Peyer's patch (tissue), 4 donors: ENCODE data around the gene TRAPPC2L. TPM values are rescaled to one million over a fixed set of nuclear protein-coding genes. Genes with fewer than 3 reads are reported as not detected.
A peak's percentile ranks its signal among the peaks of the same experiment; 100 is the strongest.

Experiments
- DNase-seq, 3 donors: peaks; one replicate each; pipeline ENCODE4 v3.0.0-alpha.2; 2017 to 2019
- H3K27ac ChIP-seq, 4 donors: fragments of 200-600 bp; sonication (generic); one replicate each; pipeline ENCODE4 v1.5.1; 2016 to 2019
- H3K27me3 ChIP-seq, 2 donors: fragments of 200-600 bp; sonication (generic); one replicate each; pipeline ENCODE4 v1.5.1; 2019
- H3K36me3 ChIP-seq, 3 donors: fragments of 200-600 bp; sonication (generic); one replicate each; pipeline ENCODE4 v1.5.1; 2016 to 2019
- H3K4me1 ChIP-seq, 4 donors: fragments of 200-600 bp; sonication (generic); one replicate each; pipeline ENCODE4 v1.5.1; 2016 to 2019
- H3K4me3 ChIP-seq, 4 donors: fragments of 200-600 bp; sonication (generic); 1 replicate in 3 of 4; 2 replicates in 1 of 4; pipeline ENCODE4 v1.5.1; 2016 to 2019; ENCODE audit warnings: mild to moderate bottlenecking in 1 of 4
- H3K9me3 ChIP-seq, 4 donors: fragments of 200-600 bp; sonication (generic); one replicate each; pipeline ENCODE4 v1.5.1; 2016 to 2019; ENCODE audit warnings: mild to moderate bottlenecking in 1 of 4
- CTCF ChIP-seq, 6 experiments: fragments of 450-650 bp in 4 of 6; fragments of 200-600 bp in 2 of 6; sonication (generic) in 1 of 6; IDR thresholded peaks; one replicate each; pipeline ENCODE4 v1.5.1; 2017 to 2019; ENCODE audit warnings: antibody characterized with exemption in 6 of 6, mild to moderate bottlenecking in 3 of 6, moderate library complexity in 1 of 6
- POLR2A ChIP-seq, 2 donors: fragments of 450-650 bp; IDR thresholded peaks; one replicate each; pipeline ENCODE4 v1.5.1; 2017; ENCODE audit warnings: antibody characterized with exemption in 2 of 2, mild to moderate bottlenecking in 2 of 2, moderate library complexity in 2 of 2
- total RNA-seq, 4 donors: library from RNA; depleted of rRNA; stranded (reverse); fragments of >200 nt; gene quantifications; one replicate each; pipeline ENCODE4 v1.1.0, GENCODE V29; 2016

Gene TRAPPC2L
- total RNA-seq, 4 donors from 2014 or later = 20.4 to 47.9 (median 35.4) TPM

DNA sequence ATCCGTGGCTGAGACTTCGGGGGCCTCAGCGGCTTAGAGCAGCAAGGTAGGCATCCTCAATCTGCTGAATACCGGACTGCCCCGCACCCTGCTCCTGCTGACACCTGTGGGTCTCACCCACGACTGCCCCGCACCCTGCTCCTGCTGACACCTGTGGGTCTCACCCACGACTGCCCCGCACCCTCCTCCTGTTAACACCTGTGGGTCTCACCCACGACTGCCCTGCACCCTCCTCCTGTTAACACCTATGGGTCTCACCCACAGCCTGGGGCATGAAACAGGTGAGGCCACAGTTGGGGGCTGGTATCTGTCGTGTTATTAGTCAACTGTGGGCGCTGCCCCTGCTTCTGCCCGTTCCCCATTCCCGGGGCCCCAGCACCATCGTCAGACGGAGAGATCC is 45.8 kb downstream of the TRAPPC2L start:
- DNase-seq = no peak
- no peak overlapping the region for H3K27ac ChIP-seq
- H3K9me3 ChIP-seq = no peaks in the 10 kb centered on the region
- H3K4me3 ChIP-seq = no peak overlapping the region
- peaks cover 0 to 2% (median 0%) of the 10 kb centered on the region in 3 donors for H3K36me3 ChIP-seq
- H3K4me1 ChIP-seq = no peaks in the 10 kb centered on the region
- H3K27me3 ChIP-seq = no peaks in the 10 kb centered on the region
- TF ChIP-seq POLR2A (IDR thresholded peaks at IDR 0.05) = no peak
- no peak for TF ChIP-seq CTCF (IDR thresholded peaks at IDR 0.05)

DNA sequence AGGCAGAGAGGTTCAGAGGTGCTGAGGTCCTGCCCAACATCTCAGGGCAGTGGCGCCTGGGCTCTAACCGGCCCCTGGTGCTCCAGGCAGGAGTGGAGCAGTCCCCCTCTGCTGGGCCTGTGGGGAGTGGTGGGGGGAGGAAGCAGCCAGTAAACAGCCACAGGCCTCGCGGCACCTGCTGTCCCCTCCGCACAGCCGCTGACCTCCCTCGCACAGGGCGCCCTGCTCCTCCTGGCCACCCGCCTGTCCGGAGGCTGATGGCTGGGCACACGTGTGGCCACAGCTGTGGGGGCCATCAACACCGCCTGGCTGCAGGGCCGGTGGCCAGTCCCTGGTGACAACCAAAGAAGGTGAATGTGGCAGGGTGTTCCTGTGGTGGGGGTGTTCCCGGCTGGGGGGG is 46.3 kb downstream of the TRAPPC2L start:
- no peak overlapping the region for H3K4me3 ChIP-seq
- H3K36me3 ChIP-seq = no peaks in the 10 kb centered on the region
- no peaks in the 10 kb centered on the region for H3K4me1 ChIP-seq
- no peaks in the 10 kb centered on the region for H3K27me3 ChIP-seq
- TF ChIP-seq POLR2A (IDR thresholded peaks at IDR 0.05) = no peak
- TF ChIP-seq CTCF (IDR thresholded peaks at IDR 0.05) = no peak
- H3K27ac ChIP-seq = no peak overlapping the region
- no peaks in the 10 kb centered on the region for H3K9me3 ChIP-seq
- DNase-seq = no peak

DNA sequence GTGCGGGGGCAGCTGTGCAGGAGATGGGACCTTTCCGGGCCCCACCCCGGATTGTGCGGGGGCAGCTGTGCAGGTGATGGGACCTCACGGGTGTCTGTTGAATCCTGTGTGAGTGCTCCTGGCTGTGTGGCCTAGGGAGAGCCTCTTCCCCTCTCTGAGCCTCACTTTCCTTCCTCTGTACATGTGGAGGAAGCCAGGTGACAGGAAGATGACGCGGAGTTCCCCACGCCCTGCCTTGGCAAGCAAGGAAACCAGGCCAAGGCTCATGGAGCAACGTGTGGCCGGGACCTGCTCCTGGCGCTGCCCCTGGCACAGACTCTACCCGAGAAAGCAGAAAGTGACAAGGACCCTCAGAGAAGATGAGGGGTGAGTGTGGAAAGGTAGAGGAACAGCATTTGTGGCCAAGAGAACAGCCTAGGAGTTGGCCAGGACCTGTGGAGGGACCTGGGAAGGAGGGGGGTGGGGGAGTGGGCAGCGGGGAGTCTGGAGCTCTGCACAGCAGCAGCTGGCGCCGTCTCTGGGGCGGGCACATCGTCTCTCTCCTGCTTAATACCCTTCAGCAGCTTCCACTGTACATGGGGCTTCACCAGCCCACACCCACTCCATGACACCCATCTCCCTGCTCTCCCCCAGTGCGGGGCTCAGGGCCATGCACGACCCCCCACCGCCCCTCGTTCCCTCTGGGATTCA is 47.9 kb downstream of the TRAPPC2L start:
- no peak overlapping the region for H3K27ac ChIP-seq
- H3K9me3 ChIP-seq = no peaks in the 10 kb centered on the region
- no peaks in the 10 kb centered on the region for H3K4me1 ChIP-seq
- no peak overlapping the region for H3K4me3 ChIP-seq
- no peaks in the 10 kb centered on the region for H3K36me3 ChIP-seq
- DNase-seq = no peak
- TF ChIP-seq CTCF (IDR thresholded peaks at IDR 0.05) = no peak
- TF ChIP-seq POLR2A (IDR thresholded peaks at IDR 0.05) = no peak
- H3K27me3 ChIP-seq = no peaks in the 10 kb centered on the region

GRCh38 chr16:88905563-88905962 is 48.6 kb downstream of the TRAPPC2L start:
- Histone ChIP-seq H3K27ac (no peak overlapping the region), H3K4me1 (no peaks in the 10 kb centered on the region), H3K36me3 (no peaks in the 10 kb centered on the region), H3K9me3 (no peaks in the 10 kb centered on the region), H3K4me3 (no peak overlapping the region), H3K27me3 (no peaks in the 10 kb centered on the region)
- TF ChIP-seq CTCF (IDR thresholded peaks at IDR 0.05) (no peak), POLR2A (IDR thresholded peaks at IDR 0.05) (no peak)
- peak in 1 of 3 donors; percentile 55 for DNase-seq

- H3K9me3 ChIP-seq = no peaks in the 10 kb centered on the region
- TF ChIP-seq CTCF (IDR thresholded peaks at IDR 0.05) (no peak), POLR2A (IDR thresholded peaks at IDR 0.05) (no peak)
Measured at GRCh38 chr16:88906020-88906419, 49.1 kb downstream of the TRAPPC2L start.

More at GRCh38 chr16:88906020-88906419, 49.1 kb downstream of the TRAPPC2L start:
- H3K27me3 ChIP-seq = no peaks in the 10 kb centered on the region
- H3K4me3 ChIP-seq = no peak overlapping the region
- peak overlapping the region in 1 of 4 donors; percentile 17 for H3K27ac ChIP-seq
- no peak for DNase-seq
- peaks cover 0 to 3% (median 0%) of the 10 kb centered on the region in 4 donors for H3K4me1 ChIP-seq
- H3K36me3 ChIP-seq = no peaks in the 10 kb centered on the region
